22Rv1 (cell line): ENCODE measurements around the gene ASCL5.

Experiments
- H3K27ac ChIP-seq: fragments of 450-650 bp; 2 replicates; pipeline ENCODE4 v1.5.1; 2017
- CTCF ChIP-seq: fragments of 450-650 bp; IDR thresholded peaks from 2 replicates; pipeline ENCODE4 v1.5.1; 2017; ENCODE audit warnings: mild to moderate bottlenecking
- ZFX ChIP-seq: fragments of 450-650 bp; IDR thresholded peaks from 2 replicates; pipeline ENCODE4 v1.6.1; 2017; ENCODE audit warnings: antibody characterized with exemption, borderline replicate concordance

Gene ASCL5

GRCh38 chr1:201095581-201095980 is 31.4 kb downstream of the ASCL5 start:
- TF ChIP-seq CTCF = no peak
- no peak for TF ChIP-seq ZFX
- H3K27ac ChIP-seq = no peak overlapping the region

- H3K27ac ChIP-seq = no peak overlapping the region
- TF ChIP-seq ZFX (no peak), CTCF (no peak)
Measured at GRCh38 chr1:201094832-201095231, 32.2 kb downstream of the ASCL5 start.

GRCh38 chr1:201093962-201094361 is 33.0 kb downstream of the ASCL5 start:
- H3K27ac ChIP-seq = no peak overlapping the region
- TF ChIP-seq ZFX = no peak
- no peak for TF ChIP-seq CTCF

GRCh38 chr1:201093561-201093960 is 33.4 kb downstream of the ASCL5 start:
- TF ChIP-seq CTCF (no peak), ZFX (no peak)
- no peak overlapping the region for H3K27ac ChIP-seq

- H3K27ac ChIP-seq = no peak overlapping the region
- TF ChIP-seq ZFX (no peak), CTCF (no peak)
Measured at GRCh38 chr1:201092738-201093137, 34.2 kb downstream of the ASCL5 start.

- TF ChIP-seq CTCF (no peak), ZFX (no peak)
- no peak overlapping the region for H3K27ac ChIP-seq
Measured at GRCh38 chr1:201091256-201091655, 35.7 kb downstream of the ASCL5 start.

- TF ChIP-seq CTCF (no peak), ZFX (no peak)
- no peak overlapping the region for H3K27ac ChIP-seq
Measured at GRCh38 chr1:201090541-201090940, 36.4 kb downstream of the ASCL5 start.
